Heart right ventricle (tissue), 16 donors: ENCODE measurements around the gene P4HA3. TPM values are rescaled to one million over a fixed set of nuclear protein-coding genes. Genes with fewer than 3 reads are reported as not detected.

Experiments
- ATAC-seq, 8 donors: fragments of 200-7000 bp; cut with Tn5 transposase; one replicate each; pipeline ENCODE4 v1.9.1; 2020; ENCODE audit warnings: mild to moderate bottlenecking in 8 of 8, moderate library complexity in 8 of 8, moderate number of reproducible peaks in 1 of 8
- DNase-seq, 2 donors: peaks; one replicate each; pipeline ENCODE4 v3.0.0-alpha.2; 2020
- H3K27ac ChIP-seq, 10 donors: fragments of 200-600 bp; sonication (generic) in 2 of 10; one replicate each; pipeline versions ENCODE4 v1.5.0 to v1.8.0; 2020 to 2022; ENCODE audit warnings: mild to moderate bottlenecking in 3 of 10
- H3K27me3 ChIP-seq, 7 donors: fragments of 200-600 bp; one replicate each; pipeline ENCODE4 v1.8.0; 2021 to 2022; ENCODE audit warnings: mild to moderate bottlenecking in 2 of 7
- H3K36me3 ChIP-seq, 9 donors: fragments of 200-600 bp; sonication (generic) in 1 of 9; one replicate each; pipeline versions ENCODE4 v1.5.0 to v1.8.0; 2020 to 2022; ENCODE audit warnings: mild to moderate bottlenecking in 2 of 9
- H3K4me1 ChIP-seq, 9 donors: fragments of 200-600 bp; sonication (generic) in 1 of 9; one replicate each; pipeline versions ENCODE4 v1.5.0 to v1.8.0; 2020 to 2022; ENCODE audit warnings: mild to moderate bottlenecking in 4 of 9
- H3K4me3 ChIP-seq, 10 donors: fragments of 200-600 bp; sonication (generic) in 2 of 10; one replicate each; pipeline versions ENCODE4 v1.5.0 to v1.8.0; 2020 to 2022; ENCODE audit warnings: mild to moderate bottlenecking in 7 of 10, moderate library complexity in 2 of 10
- H3K9me3 ChIP-seq, 11 donors: fragments of 200-600 bp in 10 of 11; sonication (generic) in 2 of 11; one replicate each; pipeline versions ENCODE4 v1.5.0 to v1.8.0; 2013 to 2022; ENCODE audit warnings: mild to moderate bottlenecking in 2 of 11, control low read depth in 1 of 11, moderate library complexity in 1 of 11
- CTCF ChIP-seq, 9 donors: fragments of 200-600 bp; sonication (generic) in 2 of 9; IDR thresholded peaks; one replicate each; pipeline versions ENCODE4 v1.5.0 to v1.8.0; 2021 to 2022; ENCODE audit warnings: antibody characterized with exemption in 9 of 9, mild to moderate bottlenecking in 5 of 9, moderate library complexity in 1 of 9
- whole genome bisulfite sequencing, 2 donors: extraction: QIAGEN DNeasy Blood & Tissue Kit; methylation state at CpG; one replicate each; pipeline ENCODE4 v1.1.7; 2013; ENCODE audit warnings: inconsistent platforms in 1 of 2; 5-methylcytosine and 5-hydroxymethylcytosine counted together
- intact Hi-C, 10 donors: fragments of 100-400 bp; cut with DNase I; formaldehyde crosslinking; loops; one replicate each; pipeline versions ENCODE4 v1.11.1 to v1.14.2; 2022
- polyA plus RNA-seq, 2 donors: library from polyadenylated mRNA; stranded (reverse); fragments of 200-250 nt; gene quantifications; one replicate each; pipeline ENCODE4 v1.2.3, GENCODE V29; 2013
- total RNA-seq, 10 donors: library from RNA; stranded (reverse); fragmentation: NEBNext Ultra II Directional in 3 of 10; extraction: Animal tissue kit (Norgen Biotek cat#: 25700) in 3 of 10; gene quantifications; one replicate each; pipeline versions ENCODE4 v1.2.1 to v1.2.4, GENCODE V29; 2021 to 2023
- donor health status: Arrhythmogenic right ventricular cardiomyopathy.
- donor health status: ischemic (EF 13 %, LVEDD 7.1; RV severe dilation, severe dysfunction).
- donor health status: healthy with polysubstance abuse.
- donor health status: DM: no; HTN: yes; CAD: no.
- donor health status: DM: no; HTN: no; CAD: no.
- donor health status: ischemic (EF 25% LVEDD 6.9; RV normal size, moderate dysfunction).
- donor health status: ischemic (EF 25% LVEDD 5.7; RV mildly dilated, moderate dysfunction).
- donor health status: healthy.
- donor health status: DM: yes; HTN: yes; CAD: no.
- donor health status: Ischemic cardiomyopathy.
- donor health status: ischemic (EF 35%, LVEDD 5.7; RV mildly dilated, moderate dysfunction).
- donor health status: nonischemic (EF 11% LVEDD 7.7; RV severe dilation, severe dysfunction).
- donor health status: DM: yes; HTN: yes; CAD: no.
- donor health status: PGD.
- donor health status: ischemic (EF 29% LVEDD 5.4; RV normal size, mild dysfunction).
- donor health status: nonischemic (EF 23%, LVEDD 6.1; RV moderate dilation, normal function).

P4HA3 gene
- total and polyA plus RNA-seq, 12 donors = 0.13 to 0.76 (median 0.30) TPM; not detected in 6

- intact Hi-C loops = no loop called here
- peak overlapping the region in 1 of 10 donors; percentile 31 for H3K27ac ChIP-seq
- TF ChIP-seq CTCF (IDR thresholded peaks at IDR 0.05) = no peak
- no peak overlapping the region for H3K4me3 ChIP-seq
- no peaks in the 10 kb centered on the region for H3K9me3 ChIP-seq
- no peak for ATAC-seq
- WGBS, 2 donors = 67 to 74% methylated on average over 8 of the region's 8 CpGs
- peaks cover 0 to 25% (median 4%) of the 10 kb centered on the region in 9 donors for H3K4me1 ChIP-seq
- DNase-seq = no peak
- no peaks in the 10 kb centered on the region for H3K36me3 ChIP-seq
- H3K27me3 ChIP-seq = peaks cover 0 to 24% (median 8%) of the 10 kb centered on the region in 7 donors
Measured at GRCh38 chr11:74306435-74307175, 4.8 kb downstream of the P4HA3 start.

- ATAC-seq (no peak), DNase-seq (no peak)
- Histone ChIP-seq H3K4me3 (no peak overlapping the region), H3K27me3 (peaks cover 0 to 3% (median 0%) of the 10 kb centered on the region in 7 donors), H3K27ac (no peak overlapping the region), H3K36me3 (no peaks in the 10 kb centered on the region), H3K4me1 (peaks cover 0 to 4% (median 0%) of the 10 kb centered on the region in 9 donors), H3K9me3 (no peaks in the 10 kb centered on the region)
- WGBS, 2 donors = 69 to 74% methylated on average over 3 of the region's 3 CpGs
- no peak for TF ChIP-seq CTCF (IDR thresholded peaks at IDR 0.05)
- intact Hi-C loops = no loop called here
Measured at GRCh38 chr11:74299015-74299414, 12.4 kb downstream of the P4HA3 start.

DNA sequence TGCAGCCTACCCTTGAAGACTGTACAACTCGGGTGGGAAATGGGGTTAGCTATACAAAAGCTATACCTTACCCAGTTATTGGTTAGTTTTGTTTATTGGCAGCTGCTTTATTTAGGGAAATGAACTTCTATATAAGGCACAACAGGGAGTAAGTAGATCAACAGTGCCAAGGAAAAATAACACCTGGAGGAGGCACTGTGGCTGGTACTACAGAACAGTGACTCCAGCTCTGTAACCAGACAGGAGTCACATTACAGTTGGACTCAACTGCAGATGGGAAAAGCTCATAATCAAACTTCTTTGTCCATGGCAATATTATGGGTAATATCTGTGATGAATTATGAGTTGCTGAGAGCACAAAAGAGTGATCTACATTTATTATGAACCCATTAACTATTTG lies 14.0 kb downstream of the P4HA3 start:
- DNase-seq (no peak), ATAC-seq (no peak)
- no peaks in the 10 kb centered on the region for H3K9me3 ChIP-seq
- intact Hi-C loops = no loop called here
- 97 to 100% methylated on average over 1 of the region's 1 CpG for WGBS, 2 donors
- no peak for TF ChIP-seq CTCF (IDR thresholded peaks at IDR 0.05)
- H3K27me3 ChIP-seq = peaks cover 0 to 3% (median 0%) of the 10 kb centered on the region in 7 donors
- H3K4me3 ChIP-seq = no peak overlapping the region
- no peaks in the 10 kb centered on the region for H3K36me3 ChIP-seq
- H3K27ac ChIP-seq = no peak overlapping the region
- H3K4me1 ChIP-seq = peaks cover 0 to 4% (median 0%) of the 10 kb centered on the region in 9 donors

- H3K27me3 ChIP-seq = no peaks in the 10 kb centered on the region
- 35 to 50% methylated on average over 4 of the region's 4 CpGs for WGBS, 2 donors
- DNase-seq (no peak), ATAC-seq (no peak)
- H3K27ac ChIP-seq = no peak overlapping the region
- no peak overlapping the region for H3K4me3 ChIP-seq
- intact Hi-C loops = no loop called here
- TF ChIP-seq CTCF (IDR thresholded peaks at IDR 0.05) = no peak
- H3K9me3 ChIP-seq = no peaks in the 10 kb centered on the region
- peaks cover 0 to 9% (median 0%) of the 10 kb centered on the region in 9 donors for H3K4me1 ChIP-seq
- H3K36me3 ChIP-seq = peaks cover 0 to 6% (median 0%) of the 10 kb centered on the region in 9 donors
Measured at GRCh38 chr11:74288911-74289310, 22.5 kb downstream of the P4HA3 start.
